Peyer's patch (tissue), 4 donors: Measurements from ENCODE around the gene IL33.

Source experiments
- POLR2A ChIP-seq, 2 donors: fragments of 450-650 bp; IDR thresholded peaks; one replicate each; pipeline ENCODE4 v1.5.1; 2017; ENCODE audit warnings: antibody characterized with exemption in 2 of 2, mild to moderate bottlenecking in 2 of 2, moderate library complexity in 2 of 2
- TF ChIP-seq, protein P1 (sequence below), 6 experiments: fragments of 450-650 bp in 4 of 6; fragments of 200-600 bp in 2 of 6; sonication (generic) in 1 of 6; IDR thresholded peaks; one replicate each; pipeline ENCODE4 v1.5.1; 2017 to 2019; ENCODE audit warnings: antibody characterized with exemption in 6 of 6, mild to moderate bottlenecking in 3 of 6, moderate library complexity in 1 of 6

DNA sequence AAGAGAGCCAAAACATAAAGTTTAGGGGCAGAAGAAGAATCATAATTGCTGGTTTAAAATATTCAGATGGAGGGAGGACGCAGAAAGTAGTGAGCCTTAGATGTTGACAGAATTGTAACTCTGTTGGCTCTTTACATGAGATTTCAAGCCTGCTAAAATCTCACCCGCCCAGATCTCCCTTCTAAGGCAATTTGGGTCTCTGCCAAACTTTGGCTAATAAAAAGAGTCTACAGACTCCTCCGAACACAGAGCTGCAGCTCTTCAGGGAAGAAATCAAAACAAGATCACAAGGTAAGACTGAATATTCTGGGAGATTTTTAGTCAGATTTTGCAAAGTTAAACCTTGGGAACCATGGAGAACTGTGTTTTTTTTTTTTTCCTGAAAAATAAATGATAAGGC is at the start of gene IL33:
- TF ChIP-seq, protein P1, sequence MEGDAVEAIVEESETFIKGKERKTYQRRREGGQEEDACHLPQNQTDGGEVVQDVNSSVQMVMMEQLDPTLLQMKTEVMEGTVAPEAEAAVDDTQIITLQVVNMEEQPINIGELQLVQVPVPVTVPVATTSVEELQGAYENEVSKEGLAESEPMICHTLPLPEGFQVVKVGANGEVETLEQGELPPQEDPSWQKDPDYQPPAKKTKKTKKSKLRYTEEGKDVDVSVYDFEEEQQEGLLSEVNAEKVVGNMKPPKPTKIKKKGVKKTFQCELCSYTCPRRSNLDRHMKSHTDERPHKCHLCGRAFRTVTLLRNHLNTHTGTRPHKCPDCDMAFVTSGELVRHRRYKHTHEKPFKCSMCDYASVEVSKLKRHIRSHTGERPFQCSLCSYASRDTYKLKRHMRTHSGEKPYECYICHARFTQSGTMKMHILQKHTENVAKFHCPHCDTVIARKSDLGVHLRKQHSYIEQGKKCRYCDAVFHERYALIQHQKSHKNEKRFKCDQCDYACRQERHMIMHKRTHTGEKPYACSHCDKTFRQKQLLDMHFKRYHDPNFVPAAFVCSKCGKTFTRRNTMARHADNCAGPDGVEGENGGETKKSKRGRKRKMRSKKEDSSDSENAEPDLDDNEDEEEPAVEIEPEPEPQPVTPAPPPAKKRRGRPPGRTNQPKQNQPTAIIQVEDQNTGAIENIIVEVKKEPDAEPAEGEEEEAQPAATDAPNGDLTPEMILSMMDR (IDR thresholded peaks at IDR 0.05), result no peak
- no peak for TF ChIP-seq POLR2A (IDR thresholded peaks at IDR 0.05)
